Measurements from ENCODE around the gene JAZF1.

DNA sequence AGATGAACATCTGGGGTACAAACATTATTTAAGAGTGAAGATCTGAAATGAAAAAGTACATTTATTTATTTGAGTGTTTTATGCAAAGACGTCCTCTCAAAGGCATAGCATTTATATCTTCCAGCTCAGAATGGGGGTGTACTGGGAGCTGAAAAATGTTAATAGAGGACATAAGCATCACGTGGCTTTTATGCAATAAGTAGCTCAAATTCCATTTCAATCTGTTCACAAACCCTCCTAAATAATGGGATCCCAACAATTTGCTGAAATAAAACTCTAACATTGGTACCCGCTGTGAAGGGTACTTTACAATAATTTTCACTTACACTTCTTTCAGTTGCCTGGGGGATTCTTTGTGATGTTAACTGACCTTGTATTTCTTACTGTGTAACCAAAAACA is 268.7 kb downstream of the JAZF1 start:
- TF ChIP-seq CTCF (IDR thresholded peaks at IDR 0.05; ENCODE audit: low read depth, low read length, poor library complexity, severe bottlenecking) = no peak
- no peak for TF ChIP-seq EZH2phosphoT487 (IDR thresholded peaks at IDR 0.05; ENCODE audit: borderline replicate concordance, low read length)

Data from DOHH2 (cell line).